Left lung (tissue), 10 donors: ENCODE data around the gene DOCK3. TPM values are rescaled to one million over a fixed set of nuclear protein-coding genes. Genes with fewer than 3 reads are reported as not detected.
A peak's percentile ranks its signal among the peaks of the same experiment; 100 is the strongest.

Source experiments
- ATAC-seq: fragments of 200-7000 bp; cut with Tn5 transposase; one replicate; pipeline ENCODE4 v1.9.1; 2020; ENCODE audit warnings: moderate library complexity
- DNase-seq, 4 donors: peaks; one replicate each; pipeline ENCODE4 v3.0.0-alpha.2; 2013 to 2020
- H3K27ac ChIP-seq, 2 donors: fragments of 200-600 bp; sonication (generic) in 1 of 2; one replicate each; pipeline versions ENCODE4 v1.5.0 to v1.8.0; 2020 to 2021
- H3K27me3 ChIP-seq, 2 donors: fragments of 200-600 bp; sonication (generic) in 1 of 2; one replicate each; pipeline versions ENCODE4 v1.5.0 to v1.8.0; 2020 to 2021
- H3K36me3 ChIP-seq, 2 donors: fragments of 200-600 bp; sonication (generic) in 1 of 2; one replicate each; pipeline versions ENCODE4 v1.5.0 to v1.8.0; 2020 to 2021
- H3K4me1 ChIP-seq, 2 donors: fragments of 200-600 bp; one replicate each; pipeline ENCODE4 v1.8.0; 2021
- H3K4me3 ChIP-seq, 2 donors: fragments of 200-600 bp; sonication (generic) in 1 of 2; one replicate each; pipeline versions ENCODE4 v1.5.0 to v1.8.0; 2020 to 2021; ENCODE audit warnings: mild to moderate bottlenecking in 1 of 2
- H3K9me3 ChIP-seq, 2 donors: fragments of 200-600 bp; sonication (generic) in 1 of 2; one replicate each; pipeline versions ENCODE4 v1.5.0 to v1.8.0; 2020 to 2021
- intact Hi-C, 2 donors: fragments of 100-400 bp; cut with DNase I; formaldehyde crosslinking; loops; one replicate each; pipeline versions ENCODE4 v1.11.2 to v1.14.2; 2022
- polyA plus RNA-seq, 6 donors: library from polyadenylated mRNA; unstranded; fragments of 120-200 nt; gene quantifications; one replicate each; pipeline ENCODE4 v1.2.1, GENCODE V29; 2013; ENCODE audit not compliant: insufficient read length in 6 of 6
- total RNA-seq, 2 donors: library from RNA; stranded (reverse); fragmentation: NEBNext Ultra II Directional; extraction: Animal tissue kit (Norgen Biotek cat#: 25700); gene quantifications; one replicate each; pipeline ENCODE4 v1.2.1, GENCODE V29; 2021
- TF ChIP-seq, protein P1 (sequence below), 2 donors: fragments of 200-600 bp; sonication (generic) in 1 of 2; IDR thresholded peaks; one replicate each; pipeline versions ENCODE4 v1.5.0 to v1.8.0; 2021; ENCODE audit warnings: antibody characterized with exemption in 2 of 2
- donor health status: DM: no; HTN: yes; CAD: no.
- donor health status: DM: no; HTN: no; CAD: no.

Gene DOCK3
- total and polyA plus RNA-seq, 8 donors, result 0.34 to 2.2 (median 1.8) TPM

DNA sequence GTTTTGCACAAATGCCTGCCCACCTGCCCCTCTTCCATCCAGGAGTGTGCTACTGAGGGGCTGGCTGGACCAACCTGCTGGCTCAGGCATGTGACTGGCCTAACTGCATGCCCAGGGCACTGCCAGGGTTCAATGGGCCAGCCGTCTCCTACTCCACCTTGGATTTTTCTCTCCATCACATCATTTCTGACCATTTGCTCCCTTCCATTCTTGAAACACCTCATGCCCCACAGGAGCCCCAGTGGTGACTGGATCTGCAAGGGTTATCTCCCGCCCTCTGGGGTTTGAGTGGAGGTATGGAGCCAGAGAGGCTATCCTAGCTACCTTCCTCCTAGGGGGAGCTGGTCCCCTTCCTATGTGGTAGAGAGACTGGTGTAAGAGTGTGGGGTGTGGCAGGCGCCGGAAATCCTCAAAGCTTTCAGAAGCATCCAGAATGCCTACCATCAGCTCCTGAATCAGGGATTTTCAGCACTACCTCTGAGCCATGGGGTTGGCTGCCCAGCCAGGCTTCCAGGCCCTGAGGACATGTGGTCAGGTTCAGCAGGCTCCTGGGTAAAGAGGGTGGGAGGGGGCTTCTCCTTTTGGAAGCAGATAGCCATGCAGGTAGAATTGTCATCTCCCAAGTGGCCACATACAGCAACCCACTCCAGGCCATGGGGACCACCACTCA lies 707.5 kb downstream of the DOCK3 start:
- no peak for DNase-seq

DNA sequence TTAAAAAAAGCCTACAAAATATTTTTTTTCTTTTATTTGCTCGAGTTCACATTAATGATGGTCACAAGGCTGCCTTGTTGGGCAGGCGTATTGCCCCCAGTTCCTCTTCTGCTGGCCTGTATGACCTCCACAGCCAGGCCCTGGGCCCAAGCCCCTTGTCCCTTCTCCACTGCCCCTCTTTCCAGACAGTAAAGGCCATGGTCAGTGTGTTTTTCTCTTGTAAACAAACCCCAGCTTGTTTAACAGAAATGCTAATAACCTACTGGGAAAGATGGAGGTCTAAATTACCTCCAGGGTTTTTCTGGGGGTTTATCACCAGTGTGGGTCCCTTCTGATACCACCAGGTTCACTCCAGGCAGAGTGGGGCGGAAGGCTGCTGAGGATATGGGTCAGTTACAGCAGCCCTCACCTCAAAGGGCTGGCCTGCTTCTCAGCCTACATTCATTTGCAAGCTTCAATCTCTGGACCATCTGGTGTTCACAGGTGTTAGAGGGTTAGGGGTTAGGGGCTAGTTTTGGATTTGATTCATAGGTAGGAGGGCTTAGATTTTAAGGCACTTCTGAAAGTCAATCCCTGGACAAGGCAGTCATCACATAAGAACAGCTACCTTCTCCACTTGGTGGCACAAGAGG lies 708.3 kb downstream of the DOCK3 start:
- H3K9me3 ChIP-seq, result no peaks in the 10 kb centered on the region
- no peak for DNase-seq
- H3K27me3 ChIP-seq, result no peaks in the 10 kb centered on the region
- intact Hi-C loops, result no loop called here
- H3K4me1 ChIP-seq, result peaks cover 24 to 31% of the 10 kb centered on the region in 2 donors
- TF ChIP-seq, protein P1, sequence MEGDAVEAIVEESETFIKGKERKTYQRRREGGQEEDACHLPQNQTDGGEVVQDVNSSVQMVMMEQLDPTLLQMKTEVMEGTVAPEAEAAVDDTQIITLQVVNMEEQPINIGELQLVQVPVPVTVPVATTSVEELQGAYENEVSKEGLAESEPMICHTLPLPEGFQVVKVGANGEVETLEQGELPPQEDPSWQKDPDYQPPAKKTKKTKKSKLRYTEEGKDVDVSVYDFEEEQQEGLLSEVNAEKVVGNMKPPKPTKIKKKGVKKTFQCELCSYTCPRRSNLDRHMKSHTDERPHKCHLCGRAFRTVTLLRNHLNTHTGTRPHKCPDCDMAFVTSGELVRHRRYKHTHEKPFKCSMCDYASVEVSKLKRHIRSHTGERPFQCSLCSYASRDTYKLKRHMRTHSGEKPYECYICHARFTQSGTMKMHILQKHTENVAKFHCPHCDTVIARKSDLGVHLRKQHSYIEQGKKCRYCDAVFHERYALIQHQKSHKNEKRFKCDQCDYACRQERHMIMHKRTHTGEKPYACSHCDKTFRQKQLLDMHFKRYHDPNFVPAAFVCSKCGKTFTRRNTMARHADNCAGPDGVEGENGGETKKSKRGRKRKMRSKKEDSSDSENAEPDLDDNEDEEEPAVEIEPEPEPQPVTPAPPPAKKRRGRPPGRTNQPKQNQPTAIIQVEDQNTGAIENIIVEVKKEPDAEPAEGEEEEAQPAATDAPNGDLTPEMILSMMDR (IDR thresholded peaks at IDR 0.05), result no peak
- peaks cover 0 to 15% of the 10 kb centered on the region in 2 donors for H3K36me3 ChIP-seq
- H3K27ac ChIP-seq, result no peak overlapping the region
- no peak for ATAC-seq
- peak overlapping the region in 1 of 2 donors; percentile 89 for H3K4me3 ChIP-seq

More for the DNA sequence above, 707.5 kb downstream of the DOCK3 start:
- intact Hi-C loops, result no loop called here
- Histone ChIP-seq H3K36me3 (peaks cover 0 to 6% of the 10 kb centered on the region in 2 donors), H3K27ac (no peak overlapping the region), H3K9me3 (no peaks in the 10 kb centered on the region), H3K4me1 (peaks cover 16 to 23% of the 10 kb centered on the region in 2 donors), H3K27me3 (no peaks in the 10 kb centered on the region), H3K4me3 (no peak overlapping the region)
- TF ChIP-seq, protein P1 (IDR thresholded peaks at IDR 0.05), result no peak
- no peak for ATAC-seq

DNA sequence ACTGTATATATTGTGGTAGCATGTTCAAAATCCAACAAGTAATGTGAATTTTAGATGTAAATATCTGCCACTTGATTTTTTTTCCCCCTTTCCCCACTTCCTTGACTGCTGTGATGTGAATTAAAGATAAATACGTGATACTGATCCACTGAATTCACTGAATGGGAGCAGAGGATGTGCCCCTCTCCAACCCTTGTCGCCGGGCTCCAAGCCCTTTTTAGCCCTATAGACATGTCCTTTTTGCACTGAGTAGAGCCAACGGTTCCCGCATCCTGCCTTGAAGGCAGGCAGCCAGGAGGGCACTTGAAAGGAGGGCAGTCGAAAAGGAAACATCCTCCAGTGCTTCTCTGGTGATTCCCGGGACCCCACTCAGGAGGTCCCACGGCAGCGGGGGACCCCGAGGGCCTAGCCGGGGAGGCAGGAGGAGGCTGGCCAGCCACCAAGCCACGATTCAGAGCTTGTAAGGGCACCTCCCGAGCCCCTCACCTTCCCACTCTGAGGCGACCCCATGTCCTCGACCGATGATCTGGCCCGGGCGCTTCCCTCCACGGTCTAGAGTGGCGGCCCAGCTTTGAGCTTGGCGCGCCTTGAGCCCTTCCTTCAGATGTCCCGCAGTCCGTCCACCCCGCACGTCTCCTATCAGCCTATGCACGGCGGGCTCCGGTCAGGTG lies 709.5 kb downstream of the DOCK3 start:
- peak in 2 of 4 donors; percentile 21 to 53 for DNase-seq
- H3K4me1 ChIP-seq, result peaks cover 27 to 43% of the 10 kb centered on the region in 2 donors

DNA sequence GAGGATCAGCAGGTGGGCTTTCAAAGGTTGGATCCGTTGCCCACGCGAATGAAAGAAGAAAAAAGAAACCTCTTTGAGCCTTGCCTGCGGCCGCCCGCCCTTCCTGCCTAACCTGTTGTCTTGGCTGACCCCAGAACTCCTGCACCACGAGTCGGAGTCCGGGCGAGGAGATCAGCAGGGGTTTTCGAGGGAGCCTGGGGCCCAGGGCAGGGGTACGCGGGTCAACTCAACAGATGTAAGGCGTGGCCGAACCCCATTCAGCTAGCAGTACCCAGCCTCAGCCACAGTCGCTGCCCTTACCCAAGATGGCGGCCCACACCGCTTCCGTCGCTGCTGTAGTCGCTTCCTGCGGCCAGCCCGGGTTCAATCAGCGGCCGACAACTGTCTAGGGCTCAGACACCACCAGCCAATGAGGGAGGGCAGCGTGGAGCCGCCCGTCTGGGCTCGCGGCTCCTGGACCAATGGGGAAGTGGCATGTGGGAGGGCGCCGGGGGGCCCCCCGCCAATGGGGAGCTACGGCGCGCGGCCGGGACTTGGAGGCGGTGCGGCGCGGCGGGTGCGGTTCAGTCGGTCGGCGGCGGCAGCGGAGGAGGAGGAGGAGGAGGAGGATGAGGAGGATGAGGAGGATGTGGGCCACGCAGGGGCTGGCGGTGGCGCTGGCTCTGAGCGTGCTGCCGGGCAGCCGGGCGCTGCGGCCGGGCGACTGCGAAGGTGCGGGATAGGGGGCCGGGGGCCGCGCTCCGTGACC lies 710.2 kb downstream of the DOCK3 start, which contains the start of gene MANF:
MANF (plus strand) TSS at position 566 of the 748 bp plus-strand sequence; CDS start at position 618, 52 bp downstream.
- intact Hi-C loops, result no loop called here
- H3K27me3 ChIP-seq, result no peaks in the 10 kb centered on the region
- peak; percentile 93 to 99 (median 98) for DNase-seq
- H3K27ac ChIP-seq, result peak within 1 kb of the TSS; percentile 90 to 95
- ATAC-seq, result peak; percentile 97
- TF ChIP-seq, protein P1 (IDR thresholded peaks at IDR 0.05), result peak in 1 of 2 donors; percentile 42
- H3K4me3 ChIP-seq, result peak within 1 kb of the TSS; percentile 64 to 89
- peaks cover 27 to 50% of the 10 kb centered on the region in 2 donors for H3K4me1 ChIP-seq
- H3K9me3 ChIP-seq, result no peaks in the 10 kb centered on the region
- peaks cover 0 to 33% of the 10 kb centered on the region in 2 donors for H3K36me3 ChIP-seq

More for the DNA sequence above, 709.5 kb downstream of the DOCK3 start:
- peak overlapping the region; percentile 64 to 89 for H3K4me3 ChIP-seq
- H3K9me3 ChIP-seq, result no peaks in the 10 kb centered on the region
- intact Hi-C loops, result no loop called here
- no peaks in the 10 kb centered on the region for H3K27me3 ChIP-seq
- peak overlapping the region; percentile 90 to 95 for H3K27ac ChIP-seq
- peak; percentile 32 for ATAC-seq
- peaks cover 0 to 26% of the 10 kb centered on the region in 2 donors for H3K36me3 ChIP-seq
- TF ChIP-seq, protein P1 (IDR thresholded peaks at IDR 0.05), result no peak
